GM23338 (cell line): ENCODE data around the gene UBE2Z. TPM values are rescaled to one million over a fixed set of nuclear protein-coding genes. Genes with fewer than 3 reads are reported as not detected.

Experiments used
- ATAC-seq: fragments of 200-7000 bp; cut with Tn5 transposase; 3 replicates; pipeline ENCODE4 v1.9.1; 2020
- DNase-seq: peaks from one replicate; pipeline ENCODE4 v3.0.0-alpha.2; 2015; ENCODE audit warnings: low spot score
- H2AFZ ChIP-seq: fragments of 200-600 bp; sonication (generic); 2 replicates; pipeline ENCODE4 v1.8.0; 2016; ENCODE audit warnings: antibody characterized with exemption, mild to moderate bottlenecking, moderate library complexity
- H3F3A ChIP-seq: fragments of 200-600 bp; sonication (generic); replicated peaks from 2 replicates; pipeline ENCODE4 v1.8.0; 2017; ENCODE audit warnings: antibody characterized with exemption, mixed run types, low read depth
- H3K27ac ChIP-seq: fragments of 200-600 bp; sonication (generic); 2 replicates; pipeline ENCODE4 v1.6.1; 2016; ENCODE audit warnings: low read depth
- H3K27me3 ChIP-seq: fragments of 200-600 bp; sonication (generic); 2 replicates; pipeline ENCODE4 v1.8.0; 2016; ENCODE audit warnings: mild to moderate bottlenecking, mixed run types, moderate library complexity; ENCODE audit not compliant: insufficient read depth
- H3K36me3 ChIP-seq: fragments of 200-600 bp; sonication (generic); 2 replicates; pipeline ENCODE4 v1.8.0; 2016; ENCODE audit warnings: mild to moderate bottlenecking; ENCODE audit not compliant: insufficient read depth
- H3K4me1 ChIP-seq: fragments of 200-600 bp; sonication (generic); 2 replicates; pipeline ENCODE4 v1.8.0; 2016; ENCODE audit warnings: mild to moderate bottlenecking, moderate library complexity; ENCODE audit not compliant: insufficient read depth
- H3K4me2 ChIP-seq: fragments of 200-600 bp; sonication (generic); 2 replicates; pipeline ENCODE4 v1.7.1; 2017; ENCODE audit warnings: mixed run types
- H3K4me3 ChIP-seq: fragments of 200-600 bp; sonication (generic); 2 replicates; pipeline ENCODE4 v1.6.1; 2016; ENCODE audit warnings: mixed run types
- H3K79me2 ChIP-seq: fragments of 200-600 bp; sonication (generic); replicated peaks from 2 replicates; pipeline ENCODE4 v1.8.0; 2017; ENCODE audit warnings: mild to moderate bottlenecking; ENCODE audit not compliant: insufficient read depth
- H3K9me2 ChIP-seq: fragments of 200-600 bp; sonication (generic); 2 replicates; pipeline ENCODE4 v1.8.0; 2017; ENCODE audit not compliant: insufficient read depth
- H4K20me1 ChIP-seq: fragments of 200-600 bp; sonication (generic); replicated peaks from 2 replicates; pipeline ENCODE4 v1.8.0; 2017; ENCODE audit warnings: mild to moderate bottlenecking; ENCODE audit not compliant: insufficient read depth
- H3K27ac Mint-ChIP-seq: 2 replicates; pipeline ENCODE4 v1.8.0; 2020; ENCODE audit warnings: inconsistent platforms, mild to moderate bottlenecking, moderate library complexity, mixed read lengths
- H3K27me3 Mint-ChIP-seq: 3 replicates; pipeline ENCODE4 v1.8.0; 2022; ENCODE audit warnings: low read depth, mild to moderate bottlenecking, moderate library complexity, mixed read lengths, inconsistent platforms; ENCODE audit not compliant: insufficient read depth, poor library complexity
- H3K36me3 Mint-ChIP-seq: 3 replicates; pipeline ENCODE4 v1.8.0; 2021; ENCODE audit warnings: low read depth, mild to moderate bottlenecking, inconsistent platforms, moderate library complexity, mixed read lengths
- H3K4me1 Mint-ChIP-seq: 3 replicates; pipeline ENCODE4 v1.8.0; 2020; ENCODE audit warnings: mild to moderate bottlenecking, inconsistent platforms, mixed read lengths
- H3K4me3 Mint-ChIP-seq: 3 replicates; pipeline ENCODE4 v1.8.0; 2021; ENCODE audit warnings: moderate library complexity, mild to moderate bottlenecking, inconsistent platforms, mixed read lengths
- H3K9me3 Mint-ChIP-seq: 3 replicates; pipeline ENCODE4 v1.8.0; 2020; ENCODE audit warnings: moderate library complexity, mild to moderate bottlenecking, inconsistent platforms, mixed read lengths
- CREB1 ChIP-seq: fragments of 250-450 bp; sonication (Bioruptor Pico); IDR thresholded peaks from 2 replicates; pipeline ENCODE4 v1.5.0; 2020; ENCODE audit warnings: low read depth, mild to moderate bottlenecking, moderate library complexity
- EZH2 ChIP-seq: fragments of 200-600 bp; sonication (generic); IDR thresholded peaks from one replicate; pipeline ENCODE4 v1.8.0; 2017; ENCODE audit warnings: antibody characterized with exemption, mild to moderate bottlenecking, low read depth; ENCODE audit not compliant: unreplicated experiment
- EZH2phosphoT487 ChIP-seq: fragments of 200-600 bp; sonication (generic); IDR thresholded peaks from one replicate; pipeline ENCODE4 v1.8.1; 2018; ENCODE audit warnings: antibody characterized with exemption; ENCODE audit not compliant: unreplicated experiment
- JUNB ChIP-seq: IDR thresholded peaks from one replicate; pipeline ENCODE4 v1.6.1; 2016; ENCODE audit warnings: antibody characterized with exemption; ENCODE audit not compliant: unreplicated experiment
- NANOG ChIP-seq: IDR thresholded peaks from 2 replicates; pipeline ENCODE4 v1.6.1; 2016; ENCODE audit warnings: antibody characterized with exemption, borderline replicate concordance
- POLR2AphosphoS5 ChIP-seq: IDR thresholded peaks from 2 replicates; pipeline ENCODE4 v1.6.1; 2016; ENCODE audit warnings: antibody characterized with exemption, low read depth
- STAT1 ChIP-seq: IDR thresholded peaks from one replicate; pipeline ENCODE4 v1.6.1; 2016; ENCODE audit warnings: antibody characterized with exemption; ENCODE audit not compliant: unreplicated experiment
- ZNF331 ChIP-seq: fragments of 250-450 bp; sonication (Bioruptor Pico); IDR thresholded peaks from 2 replicates; pipeline ENCODE4 v1.5.0; 2020; ENCODE audit warnings: low read depth, mild to moderate bottlenecking, moderate library complexity
- polyA plus RNA-seq: library from polyadenylated mRNA; unstranded; fragments of >200 nt; fragmentation: Nextera tagmentation; extraction: Ambion mirVana; gene quantifications from 2 replicates; pipeline ENCODE4 v1.2.1, GENCODE V29; 2016
- total RNA-seq: library from RNA; depleted of rRNA; stranded (reverse); fragments of >200 nt; shearing (Covaris generic); gene quantifications from 2 replicates; pipeline ENCODE4 v1.2.3, GENCODE V29; 2014
- TF ChIP-seq, protein P1 (sequence below): fragments of 250-450 bp; sonication (Bioruptor Pico); IDR thresholded peaks from 2 replicates; pipeline ENCODE4 v1.5.0; 2020; ENCODE audit warnings: mild to moderate bottlenecking, moderate library complexity
- TF ChIP-seq, protein P2 (sequence below), 2 experiments: fragments of 200-600 bp in 1 of 2; sonication (generic) in 1 of 2; conservative IDR thresholded peaks; 2 replicates each; pipeline versions ENCODE4 v1.5.1 to v1.6.1; 2016 to 2017; ENCODE audit warnings: antibody characterized with exemption in 2 of 2, low read depth in 2 of 2, mild to moderate bottlenecking in 2 of 2, moderate library complexity in 1 of 2
- TF ChIP-seq, protein P3 (sequence below): IDR thresholded peaks from one replicate; pipeline ENCODE4 v1.6.1; 2018; ENCODE audit warnings: antibody characterized with exemption; ENCODE audit not compliant: unreplicated experiment

The UBE2Z gene
- total and polyA plus RNA-seq, 2 experiments from 2014 or later: 34.1 to 78.5 TPM

DNA sequence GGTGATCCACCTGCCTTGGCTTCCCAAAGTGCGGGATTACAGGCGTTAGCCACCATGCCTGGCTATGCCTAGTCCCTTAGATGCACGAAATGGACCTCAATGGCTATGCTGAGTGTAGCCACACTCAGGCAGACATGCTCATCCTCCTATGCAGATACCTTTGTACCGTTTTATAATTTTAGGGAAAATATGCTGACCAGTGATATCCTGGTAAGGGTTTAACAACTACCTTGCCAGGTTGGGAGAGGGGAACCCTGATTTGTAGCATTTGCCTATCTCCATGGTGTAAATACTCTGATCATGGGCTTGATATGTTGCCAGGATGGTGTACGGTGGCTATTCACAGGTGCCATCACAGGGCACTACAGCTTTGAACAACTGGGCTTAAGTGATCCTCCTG lies 43.4 kb downstream of the UBE2Z start:
- no peak for ATAC-seq
- H3K4me3 Mint-ChIP-seq: no peak overlapping the region

More for the DNA sequence above, 43.4 kb downstream of the UBE2Z start:
- Histone ChIP-seq H3K27me3 (no peaks in the 10 kb centered on the region), H3K36me3 (no peaks in the 10 kb centered on the region), H3K9me2 (no peaks in the 10 kb centered on the region), H3K4me1 (0 out of 2 replicates have a peak, but pooled peaks cover 3% of the 10 kb centered on the region), H4K20me1 (no peaks in the 10 kb centered on the region), H3K79me2 (no peaks in the 10 kb centered on the region), H3K4me2 (no peak overlapping the region), H3F3A (no peaks in the 10 kb centered on the region), H3K4me3 (no peak overlapping the region), H3K27ac (no peak overlapping the region), H2AFZ (no peak overlapping the region)
- Mint-ChIP-seq H3K36me3 (no peaks in the 10 kb centered on the region), H3K4me1 (peaks cover 8% of the 10 kb centered on the region), H3K9me3 (0 out of 3 replicates have a peak, but pooled peaks cover 3% of the 10 kb centered on the region), H3K27ac (no peak overlapping the region), H3K27me3 (peaks cover 13% of the 10 kb centered on the region)
- TF ChIP-seq EZH2phosphoT487 (no peak), NANOG (no peak), POLR2AphosphoS5 (no peak), STAT1 (no peak), JUNB (no peak), ZNF331 (no peak), CREB1 (CRISPR knock-in tag) (no peak), EZH2 (no peak)
- TF ChIP-seq, protein P1, sequence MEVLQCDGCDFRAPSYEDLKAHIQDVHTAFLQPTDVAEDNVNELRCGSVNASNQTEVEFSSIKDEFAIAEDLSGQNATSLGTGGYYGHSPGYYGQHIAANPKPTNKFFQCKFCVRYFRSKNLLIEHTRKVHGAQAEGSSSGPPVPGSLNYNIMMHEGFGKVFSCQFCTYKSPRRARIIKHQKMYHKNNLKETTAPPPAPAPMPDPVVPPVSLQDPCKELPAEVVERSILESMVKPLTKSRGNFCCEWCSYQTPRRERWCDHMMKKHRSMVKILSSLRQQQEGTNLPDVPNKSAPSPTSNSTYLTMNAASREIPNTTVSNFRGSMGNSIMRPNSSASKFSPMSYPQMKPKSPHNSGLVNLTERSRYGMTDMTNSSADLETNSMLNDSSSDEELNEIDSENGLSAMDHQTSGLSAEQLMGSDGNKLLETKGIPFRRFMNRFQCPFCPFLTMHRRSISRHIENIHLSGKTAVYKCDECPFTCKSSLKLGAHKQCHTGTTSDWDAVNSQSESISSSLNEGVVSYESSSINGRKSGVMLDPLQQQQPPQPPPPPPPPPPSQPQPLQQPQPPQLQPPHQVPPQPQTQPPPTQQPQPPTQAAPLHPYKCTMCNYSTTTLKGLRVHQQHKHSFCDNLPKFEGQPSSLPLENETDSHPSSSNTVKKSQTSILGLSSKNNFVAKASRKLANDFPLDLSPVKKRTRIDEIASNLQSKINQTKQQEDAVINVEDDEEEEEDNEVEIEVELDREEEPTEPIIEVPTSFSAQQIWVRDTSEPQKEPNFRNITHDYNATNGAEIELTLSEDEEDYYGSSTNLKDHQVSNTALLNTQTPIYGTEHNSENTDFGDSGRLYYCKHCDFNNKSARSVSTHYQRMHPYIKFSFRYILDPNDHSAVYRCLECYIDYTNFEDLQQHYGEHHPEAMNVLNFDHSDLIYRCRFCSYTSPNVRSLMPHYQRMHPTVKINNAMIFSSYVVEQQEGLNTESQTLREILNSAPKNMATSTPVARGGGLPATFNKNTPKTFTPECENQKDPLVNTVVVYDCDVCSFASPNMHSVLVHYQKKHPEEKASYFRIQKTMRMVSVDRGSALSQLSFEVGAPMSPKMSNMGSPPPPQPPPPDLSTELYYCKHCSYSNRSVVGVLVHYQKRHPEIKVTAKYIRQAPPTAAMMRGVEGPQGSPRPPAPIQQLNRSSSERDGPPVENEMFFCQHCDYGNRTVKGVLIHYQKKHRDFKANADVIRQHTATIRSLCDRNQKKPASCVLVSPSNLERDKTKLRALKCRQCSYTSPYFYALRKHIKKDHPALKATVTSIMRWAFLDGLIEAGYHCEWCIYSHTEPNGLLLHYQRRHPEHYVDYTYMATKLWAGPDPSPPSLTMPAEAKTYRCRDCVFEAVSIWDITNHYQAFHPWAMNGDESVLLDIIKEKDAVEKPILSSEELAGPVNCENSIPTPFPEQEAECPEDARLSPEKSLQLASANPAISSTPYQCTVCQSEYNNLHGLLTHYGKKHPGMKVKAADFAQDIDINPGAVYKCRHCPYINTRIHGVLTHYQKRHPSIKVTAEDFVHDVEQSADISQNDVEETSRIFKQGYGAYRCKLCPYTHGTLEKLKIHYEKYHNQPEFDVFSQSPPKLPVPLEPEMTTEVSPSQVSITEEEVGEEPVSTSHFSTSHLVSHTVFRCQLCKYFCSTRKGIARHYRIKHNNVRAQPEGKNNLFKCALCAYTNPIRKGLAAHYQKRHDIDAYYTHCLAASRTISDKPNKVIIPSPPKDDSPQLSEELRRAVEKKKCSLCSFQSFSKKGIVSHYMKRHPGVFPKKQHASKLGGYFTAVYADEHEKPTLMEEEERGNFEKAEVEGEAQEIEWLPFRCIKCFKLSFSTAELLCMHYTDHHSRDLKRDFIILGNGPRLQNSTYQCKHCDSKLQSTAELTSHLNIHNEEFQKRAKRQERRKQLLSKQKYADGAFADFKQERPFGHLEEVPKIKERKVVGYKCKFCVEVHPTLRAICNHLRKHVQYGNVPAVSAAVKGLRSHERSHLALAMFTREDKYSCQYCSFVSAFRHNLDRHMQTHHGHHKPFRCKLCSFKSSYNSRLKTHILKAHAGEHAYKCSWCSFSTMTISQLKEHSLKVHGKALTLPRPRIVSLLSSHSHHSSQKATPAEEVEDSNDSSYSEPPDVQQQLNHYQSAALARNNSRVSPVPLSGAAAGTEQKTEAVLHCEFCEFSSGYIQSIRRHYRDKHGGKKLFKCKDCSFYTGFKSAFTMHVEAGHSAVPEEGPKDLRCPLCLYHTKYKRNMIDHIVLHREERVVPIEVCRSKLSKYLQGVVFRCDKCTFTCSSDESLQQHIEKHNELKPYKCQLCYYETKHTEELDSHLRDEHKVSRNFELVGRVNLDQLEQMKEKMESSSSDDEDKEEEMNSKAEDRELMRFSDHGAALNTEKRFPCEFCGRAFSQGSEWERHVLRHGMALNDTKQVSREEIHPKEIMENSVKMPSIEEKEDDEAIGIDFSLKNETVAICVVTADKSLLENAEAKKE (CRISPR knock-in tag): no peak
- TF ChIP-seq, protein P2, sequence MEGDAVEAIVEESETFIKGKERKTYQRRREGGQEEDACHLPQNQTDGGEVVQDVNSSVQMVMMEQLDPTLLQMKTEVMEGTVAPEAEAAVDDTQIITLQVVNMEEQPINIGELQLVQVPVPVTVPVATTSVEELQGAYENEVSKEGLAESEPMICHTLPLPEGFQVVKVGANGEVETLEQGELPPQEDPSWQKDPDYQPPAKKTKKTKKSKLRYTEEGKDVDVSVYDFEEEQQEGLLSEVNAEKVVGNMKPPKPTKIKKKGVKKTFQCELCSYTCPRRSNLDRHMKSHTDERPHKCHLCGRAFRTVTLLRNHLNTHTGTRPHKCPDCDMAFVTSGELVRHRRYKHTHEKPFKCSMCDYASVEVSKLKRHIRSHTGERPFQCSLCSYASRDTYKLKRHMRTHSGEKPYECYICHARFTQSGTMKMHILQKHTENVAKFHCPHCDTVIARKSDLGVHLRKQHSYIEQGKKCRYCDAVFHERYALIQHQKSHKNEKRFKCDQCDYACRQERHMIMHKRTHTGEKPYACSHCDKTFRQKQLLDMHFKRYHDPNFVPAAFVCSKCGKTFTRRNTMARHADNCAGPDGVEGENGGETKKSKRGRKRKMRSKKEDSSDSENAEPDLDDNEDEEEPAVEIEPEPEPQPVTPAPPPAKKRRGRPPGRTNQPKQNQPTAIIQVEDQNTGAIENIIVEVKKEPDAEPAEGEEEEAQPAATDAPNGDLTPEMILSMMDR (conservative IDR thresholded peaks at IDR 0.05; ENCODE audit: low read depth in 2 of 2): no peak
- TF ChIP-seq, protein P3, sequence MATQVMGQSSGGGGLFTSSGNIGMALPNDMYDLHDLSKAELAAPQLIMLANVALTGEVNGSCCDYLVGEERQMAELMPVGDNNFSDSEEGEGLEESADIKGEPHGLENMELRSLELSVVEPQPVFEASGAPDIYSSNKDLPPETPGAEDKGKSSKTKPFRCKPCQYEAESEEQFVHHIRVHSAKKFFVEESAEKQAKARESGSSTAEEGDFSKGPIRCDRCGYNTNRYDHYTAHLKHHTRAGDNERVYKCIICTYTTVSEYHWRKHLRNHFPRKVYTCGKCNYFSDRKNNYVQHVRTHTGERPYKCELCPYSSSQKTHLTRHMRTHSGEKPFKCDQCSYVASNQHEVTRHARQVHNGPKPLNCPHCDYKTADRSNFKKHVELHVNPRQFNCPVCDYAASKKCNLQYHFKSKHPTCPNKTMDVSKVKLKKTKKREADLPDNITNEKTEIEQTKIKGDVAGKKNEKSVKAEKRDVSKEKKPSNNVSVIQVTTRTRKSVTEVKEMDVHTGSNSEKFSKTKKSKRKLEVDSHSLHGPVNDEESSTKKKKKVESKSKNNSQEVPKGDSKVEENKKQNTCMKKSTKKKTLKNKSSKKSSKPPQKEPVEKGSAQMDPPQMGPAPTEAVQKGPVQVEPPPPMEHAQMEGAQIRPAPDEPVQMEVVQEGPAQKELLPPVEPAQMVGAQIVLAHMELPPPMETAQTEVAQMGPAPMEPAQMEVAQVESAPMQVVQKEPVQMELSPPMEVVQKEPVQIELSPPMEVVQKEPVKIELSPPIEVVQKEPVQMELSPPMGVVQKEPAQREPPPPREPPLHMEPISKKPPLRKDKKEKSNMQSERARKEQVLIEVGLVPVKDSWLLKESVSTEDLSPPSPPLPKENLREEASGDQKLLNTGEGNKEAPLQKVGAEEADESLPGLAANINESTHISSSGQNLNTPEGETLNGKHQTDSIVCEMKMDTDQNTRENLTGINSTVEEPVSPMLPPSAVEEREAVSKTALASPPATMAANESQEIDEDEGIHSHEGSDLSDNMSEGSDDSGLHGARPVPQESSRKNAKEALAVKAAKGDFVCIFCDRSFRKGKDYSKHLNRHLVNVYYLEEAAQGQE: no peak
- DNase-seq: no peak
